SK-N-SH treated with all-trans-retinoic acid at 6 μM for 48 hours (cell line): ENCODE results near the gene LRRC8E.

Source experiments
- BACH2 ChIP-seq: fragments of 250-450 bp; sonication (Bioruptor Pico); IDR thresholded peaks from 2 replicates; pipeline ENCODE4 v1.9.0; 2021; ENCODE audit warnings: mild to moderate bottlenecking, borderline replicate concordance
- CSDC2 ChIP-seq: fragments of 250-450 bp; sonication (Bioruptor Pico); IDR thresholded peaks from 2 replicates; pipeline ENCODE4 v1.5.0; 2020; ENCODE audit warnings: mild to moderate bottlenecking, moderate library complexity
- ESRRG ChIP-seq: fragments of 250-450 bp; sonication (Bioruptor Pico); IDR thresholded peaks from 2 replicates; pipeline ENCODE4 v1.6.1; 2021; ENCODE audit warnings: mild to moderate bottlenecking
- ISL1 ChIP-seq: fragments of 250-450 bp; sonication (Bioruptor Pico); IDR thresholded peaks from 2 replicates; pipeline ENCODE4 v2.1.2; 2022; ENCODE audit warnings: mild to moderate bottlenecking, moderate library complexity
- PPARA ChIP-seq: fragments of 250-450 bp; sonication (Bioruptor Pico); IDR thresholded peaks from 2 replicates; pipeline ENCODE4 v1.5.0; 2020; ENCODE audit warnings: mild to moderate bottlenecking, borderline replicate concordance
- TCF4 ChIP-seq: fragments of 250-450 bp; sonication (Bioruptor Pico); IDR thresholded peaks from 2 replicates; pipeline ENCODE4 v1.8.0; 2021; ENCODE audit warnings: mild to moderate bottlenecking, moderate library complexity, borderline replicate concordance
- ZNF565 ChIP-seq: fragments of 450-650 bp; formaldehyde crosslinking; conservative IDR thresholded peaks from 2 replicates; pipeline ENCODE4 v1.5.0; 2020; ENCODE audit warnings: low read depth, mild to moderate bottlenecking, moderate library complexity
- ZNF70 ChIP-seq: fragments of 450-650 bp; formaldehyde crosslinking; IDR thresholded peaks from 2 replicates; pipeline ENCODE4 v1.5.0; 2020; ENCODE audit warnings: mild to moderate bottlenecking, moderate library complexity
- ZNF8 ChIP-seq: fragments of 450-650 bp; formaldehyde crosslinking; IDR thresholded peaks from 2 replicates; pipeline ENCODE4 v1.5.0; 2020; ENCODE audit warnings: mild to moderate bottlenecking, moderate library complexity
- TF ChIP-seq, protein P1 (sequence below): fragments of 250-450 bp; sonication (Bioruptor Pico); IDR thresholded peaks from 2 replicates; pipeline ENCODE4 v1.5.1; 2021; ENCODE audit warnings: mild to moderate bottlenecking, moderate library complexity
- TF ChIP-seq, protein P2 (sequence below): fragments of 250-450 bp; sonication (Bioruptor Pico); IDR thresholded peaks from 2 replicates; pipeline ENCODE4 v1.8.0; 2020; ENCODE audit warnings: mild to moderate bottlenecking, moderate library complexity, borderline replicate concordance
- TF ChIP-seq, protein P3 (sequence below): fragments of 250-450 bp; sonication (Bioruptor Pico); IDR thresholded peaks from 2 replicates; pipeline ENCODE4 v1.5.0; 2020; ENCODE audit warnings: mild to moderate bottlenecking, moderate library complexity
- TF ChIP-seq, protein P4 (sequence below): fragments of 250-450 bp; sonication (Bioruptor Pico); IDR thresholded peaks from 2 replicates; pipeline ENCODE4 v1.5.1; 2020; ENCODE audit warnings: low read depth, mild to moderate bottlenecking, moderate library complexity

DNA sequence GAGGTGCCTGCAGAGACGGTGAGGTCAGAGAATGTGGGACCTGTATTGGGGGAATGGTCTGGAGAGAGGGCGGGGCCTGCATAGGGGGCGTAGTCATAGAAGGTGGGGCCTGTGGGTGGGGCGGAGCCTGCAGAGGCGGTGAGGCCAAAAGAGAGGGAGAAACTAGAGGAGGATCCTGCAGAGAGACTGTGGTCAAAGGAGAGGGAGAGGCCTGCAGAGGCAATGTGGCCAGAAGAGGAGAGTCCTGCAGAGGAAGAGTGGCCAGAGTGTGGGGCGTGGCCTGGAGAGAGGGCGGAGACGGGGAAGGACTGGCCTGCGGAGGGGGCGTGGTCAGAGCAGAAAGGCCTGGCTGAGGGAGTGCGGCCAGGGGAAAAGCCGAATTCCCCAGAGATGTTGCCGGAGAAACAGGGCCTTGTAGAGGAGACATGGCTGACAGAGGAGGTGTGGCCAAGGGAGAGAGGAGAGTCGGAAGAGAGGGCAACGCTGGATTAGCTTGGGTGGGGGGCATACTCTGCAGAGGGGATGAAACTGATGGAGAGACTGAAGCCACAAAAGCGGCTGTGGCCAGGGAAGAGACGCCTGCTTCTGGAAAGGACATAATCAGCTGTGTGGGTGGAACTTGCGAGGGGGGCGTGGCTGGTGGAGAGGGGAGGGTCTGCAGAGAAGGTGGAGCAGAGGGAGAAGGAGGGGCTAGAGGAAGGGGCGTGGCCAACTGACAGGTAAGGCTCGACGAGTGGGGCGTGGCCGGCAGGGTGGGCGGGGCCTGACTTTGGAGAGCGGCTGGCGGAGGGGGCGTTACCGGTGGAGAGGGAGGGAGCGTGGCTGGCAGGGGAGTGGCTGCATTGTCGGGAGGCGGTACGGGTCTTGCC lies 16.6 kb upstream of the LRRC8E start:
- TF ChIP-seq PPARA (CRISPR knock-in tag): no peak
- no peak for TF ChIP-seq ZNF8 (CRISPR knock-in tag)
- no peak for TF ChIP-seq TCF4 (CRISPR knock-in tag)
- TF ChIP-seq ESRRG (CRISPR knock-in tag): no peak
- TF ChIP-seq, protein P1, sequence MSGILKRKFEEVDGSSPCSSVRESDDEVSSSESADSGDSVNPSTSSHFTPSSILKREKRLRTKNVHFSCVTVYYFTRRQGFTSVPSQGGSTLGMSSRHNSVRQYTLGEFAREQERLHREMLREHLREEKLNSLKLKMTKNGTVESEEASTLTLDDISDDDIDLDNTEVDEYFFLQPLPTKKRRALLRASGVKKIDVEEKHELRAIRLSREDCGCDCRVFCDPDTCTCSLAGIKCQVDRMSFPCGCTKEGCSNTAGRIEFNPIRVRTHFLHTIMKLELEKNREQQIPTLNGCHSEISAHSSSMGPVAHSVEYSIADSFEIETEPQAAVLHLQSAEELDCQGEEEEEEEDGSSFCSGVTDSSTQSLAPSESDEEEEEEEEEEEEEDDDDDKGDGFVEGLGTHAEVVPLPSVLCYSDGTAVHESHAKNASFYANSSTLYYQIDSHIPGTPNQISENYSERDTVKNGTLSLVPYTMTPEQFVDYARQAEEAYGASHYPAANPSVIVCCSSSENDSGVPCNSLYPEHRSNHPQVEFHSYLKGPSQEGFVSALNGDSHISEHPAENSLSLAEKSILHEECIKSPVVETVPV (CRISPR knock-in tag): no peak
- TF ChIP-seq ZNF565 (CRISPR knock-in tag): no peak
- TF ChIP-seq, protein P2, sequence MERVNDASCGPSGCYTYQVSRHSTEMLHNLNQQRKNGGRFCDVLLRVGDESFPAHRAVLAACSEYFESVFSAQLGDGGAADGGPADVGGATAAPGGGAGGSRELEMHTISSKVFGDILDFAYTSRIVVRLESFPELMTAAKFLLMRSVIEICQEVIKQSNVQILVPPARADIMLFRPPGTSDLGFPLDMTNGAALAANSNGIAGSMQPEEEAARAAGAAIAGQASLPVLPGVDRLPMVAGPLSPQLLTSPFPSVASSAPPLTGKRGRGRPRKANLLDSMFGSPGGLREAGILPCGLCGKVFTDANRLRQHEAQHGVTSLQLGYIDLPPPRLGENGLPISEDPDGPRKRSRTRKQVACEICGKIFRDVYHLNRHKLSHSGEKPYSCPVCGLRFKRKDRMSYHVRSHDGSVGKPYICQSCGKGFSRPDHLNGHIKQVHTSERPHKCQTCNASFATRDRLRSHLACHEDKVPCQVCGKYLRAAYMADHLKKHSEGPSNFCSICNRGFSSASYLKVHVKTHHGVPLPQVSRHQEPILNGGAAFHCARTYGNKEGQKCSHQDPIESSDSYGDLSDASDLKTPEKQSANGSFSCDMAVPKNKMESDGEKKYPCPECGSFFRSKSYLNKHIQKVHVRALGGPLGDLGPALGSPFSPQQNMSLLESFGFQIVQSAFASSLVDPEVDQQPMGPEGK: no peak
- no peak for TF ChIP-seq CSDC2 (CRISPR knock-in tag)
- no peak for TF ChIP-seq BACH2 (CRISPR knock-in tag)
- TF ChIP-seq ISL1 (CRISPR knock-in tag): no peak
- no peak for TF ChIP-seq ZNF70 (CRISPR knock-in tag)
- TF ChIP-seq, protein P3, sequence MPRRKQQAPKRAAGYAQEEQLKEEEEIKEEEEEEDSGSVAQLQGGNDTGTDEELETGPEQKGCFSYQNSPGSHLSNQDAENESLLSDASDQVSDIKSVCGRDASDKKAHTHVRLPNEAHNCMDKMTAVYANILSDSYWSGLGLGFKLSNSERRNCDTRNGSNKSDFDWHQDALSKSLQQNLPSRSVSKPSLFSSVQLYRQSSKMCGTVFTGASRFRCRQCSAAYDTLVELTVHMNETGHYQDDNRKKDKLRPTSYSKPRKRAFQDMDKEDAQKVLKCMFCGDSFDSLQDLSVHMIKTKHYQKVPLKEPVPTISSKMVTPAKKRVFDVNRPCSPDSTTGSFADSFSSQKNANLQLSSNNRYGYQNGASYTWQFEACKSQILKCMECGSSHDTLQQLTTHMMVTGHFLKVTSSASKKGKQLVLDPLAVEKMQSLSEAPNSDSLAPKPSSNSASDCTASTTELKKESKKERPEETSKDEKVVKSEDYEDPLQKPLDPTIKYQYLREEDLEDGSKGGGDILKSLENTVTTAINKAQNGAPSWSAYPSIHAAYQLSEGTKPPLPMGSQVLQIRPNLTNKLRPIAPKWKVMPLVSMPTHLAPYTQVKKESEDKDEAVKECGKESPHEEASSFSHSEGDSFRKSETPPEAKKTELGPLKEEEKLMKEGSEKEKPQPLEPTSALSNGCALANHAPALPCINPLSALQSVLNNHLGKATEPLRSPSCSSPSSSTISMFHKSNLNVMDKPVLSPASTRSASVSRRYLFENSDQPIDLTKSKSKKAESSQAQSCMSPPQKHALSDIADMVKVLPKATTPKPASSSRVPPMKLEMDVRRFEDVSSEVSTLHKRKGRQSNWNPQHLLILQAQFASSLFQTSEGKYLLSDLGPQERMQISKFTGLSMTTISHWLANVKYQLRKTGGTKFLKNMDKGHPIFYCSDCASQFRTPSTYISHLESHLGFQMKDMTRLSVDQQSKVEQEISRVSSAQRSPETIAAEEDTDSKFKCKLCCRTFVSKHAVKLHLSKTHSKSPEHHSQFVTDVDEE (CRISPR knock-in tag): no peak
- TF ChIP-seq, protein P4, sequence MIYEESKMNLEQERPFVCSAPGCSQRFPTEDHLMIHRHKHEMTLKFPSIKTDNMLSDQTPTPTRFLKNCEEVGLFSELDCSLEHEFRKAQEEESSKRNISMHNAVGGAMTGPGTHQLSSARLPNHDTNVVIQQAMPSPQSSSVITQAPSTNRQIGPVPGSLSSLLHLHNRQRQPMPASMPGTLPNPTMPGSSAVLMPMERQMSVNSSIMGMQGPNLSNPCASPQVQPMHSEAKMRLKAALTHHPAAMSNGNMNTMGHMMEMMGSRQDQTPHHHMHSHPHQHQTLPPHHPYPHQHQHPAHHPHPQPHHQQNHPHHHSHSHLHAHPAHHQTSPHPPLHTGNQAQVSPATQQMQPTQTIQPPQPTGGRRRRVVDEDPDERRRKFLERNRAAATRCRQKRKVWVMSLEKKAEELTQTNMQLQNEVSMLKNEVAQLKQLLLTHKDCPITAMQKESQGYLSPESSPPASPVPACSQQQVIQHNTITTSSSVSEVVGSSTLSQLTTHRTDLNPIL (CRISPR knock-in tag): no peak
